Measurements from ENCODE around the gene CAMK1. TPM values are rescaled to one million over a fixed set of nuclear protein-coding genes. Genes with fewer than 3 reads are reported as not detected.

The CAMK1 gene
- total RNA-seq, 1 experiment from 2014 or later: 41.6 TPM

DNA sequence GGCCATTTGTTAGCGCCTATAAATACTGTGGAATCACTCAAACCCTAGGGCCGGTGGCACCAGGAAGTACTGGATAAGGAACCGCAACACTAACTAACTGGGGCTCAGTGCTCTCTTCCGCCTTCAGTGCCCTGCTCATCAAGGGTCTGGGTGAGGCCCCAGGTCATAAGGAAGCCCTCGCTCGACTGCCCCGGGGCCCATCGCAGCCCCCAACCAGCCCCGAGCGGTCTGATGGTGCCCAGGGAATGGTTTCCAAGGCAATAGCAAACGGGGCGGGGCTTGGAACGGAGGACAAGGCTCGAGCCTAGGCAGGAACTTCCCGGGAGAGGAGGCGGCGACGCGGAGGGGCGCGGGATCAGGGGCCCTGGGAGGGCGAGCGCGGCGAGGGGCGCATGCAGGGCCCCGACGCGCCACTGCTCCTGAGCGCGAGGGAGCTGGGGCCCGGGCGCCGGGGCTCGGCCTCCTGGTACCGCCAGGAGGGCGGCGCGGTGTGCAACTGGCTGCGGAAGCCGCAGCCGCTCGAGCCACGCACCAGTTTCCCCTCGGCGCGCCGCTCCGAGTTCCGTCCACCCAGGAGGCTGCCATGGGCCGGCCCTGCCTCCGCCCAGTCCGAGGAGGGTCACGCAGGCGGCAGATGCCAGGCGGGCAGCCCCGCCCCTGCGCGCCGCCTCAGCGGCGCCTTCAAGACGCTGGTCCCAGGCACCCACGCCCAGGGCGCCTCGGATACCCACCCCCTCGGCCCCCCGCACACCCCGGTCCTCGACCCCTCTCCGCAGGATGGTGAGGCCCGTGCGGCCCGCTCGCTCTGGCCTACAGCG is 40.1 kb upstream of the CAMK1 start, which contains the start of gene TTLL3:
TSS of gene TTLL3 (plus strand) at position 648 of the 818 bp plus-strand sequence. CDS start 400 bp downstream, outside the sequence.
- Histone ChIP-seq H3K36me3 (ENCODE audit: insufficient read depth, low read length) (peaks cover 22% of the 10 kb centered on the region; the same call in 1 of the 2 replicates), H3K27ac (ENCODE audit: low read length) (peak within 1 kb of the TSS; percentile 69), H3K4me2 (ENCODE audit: low read depth, low read length, poor library complexity, severe bottlenecking) (peak within 1 kb of the TSS; percentile 65), H3K9ac (ENCODE audit: low read length) (peak within 1 kb of the TSS; percentile 67), H3K9me2 (replicated peaks; ENCODE audit: insufficient read depth, low read length) (no peaks in the 10 kb centered on the region), H3K4me3 (ENCODE audit: low read length) (peak within 1 kb of the TSS; percentile 50), H2AFZ (ENCODE audit: low read length) (0 out of 2 replicates have a peak within 1 kb of the TSS, but pooled peaks have one; percentile 10), H3K27me3 (ENCODE audit: low read length) (no peaks in the 10 kb centered on the region), H3K9me3 (ENCODE audit: low read length) (no peaks in the 10 kb centered on the region), H3K4me1 (ENCODE audit: low read length) (peaks cover 16% of the 10 kb centered on the region), H4K20me1 (ENCODE audit: insufficient read depth, low read depth, low read length) (no peaks in the 10 kb centered on the region), H3K79me2 (ENCODE audit: low read length) (no peaks in the 10 kb centered on the region)
- peak; percentile 72 for DNase-seq

DNA sequence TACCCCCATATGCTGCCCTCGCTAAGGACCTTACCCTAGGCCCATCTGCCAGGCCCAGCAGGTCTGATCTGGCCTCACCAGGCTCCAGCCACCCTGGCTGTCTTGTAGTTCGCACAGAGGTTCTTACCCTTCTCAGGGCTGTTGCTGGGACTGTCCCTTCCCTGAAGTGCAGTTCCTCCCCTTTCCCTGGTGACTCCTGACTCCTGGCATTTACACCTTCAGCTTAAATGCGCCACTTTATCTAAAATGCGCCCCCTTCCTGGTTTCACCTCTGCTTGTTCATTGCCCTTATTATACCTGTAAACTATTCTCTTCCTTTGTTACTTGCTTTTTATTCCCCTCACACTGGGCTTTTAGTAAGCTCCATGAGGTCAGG is 39.5 kb upstream of the CAMK1 start:
- peak overlapping the region; percentile 69 for H3K27ac ChIP-seq (ENCODE audit: low read length)
- H3K9me2 ChIP-seq (replicated peaks; ENCODE audit: insufficient read depth, low read length): no peaks in the 10 kb centered on the region
- no peaks in the 10 kb centered on the region for H3K9me3 ChIP-seq (ENCODE audit: low read length)
- H3K4me1 ChIP-seq (ENCODE audit: low read length): peaks cover 16% of the 10 kb centered on the region
- H3K36me3 ChIP-seq (ENCODE audit: insufficient read depth, low read length): peaks cover 28% of the 10 kb centered on the region; the same call in 1 of the 2 replicates
- DNase-seq: no peak
- H3K79me2 ChIP-seq (ENCODE audit: low read length): no peaks in the 10 kb centered on the region
- H4K20me1 ChIP-seq (ENCODE audit: insufficient read depth, low read depth, low read length): no peaks in the 10 kb centered on the region
- H3K9ac ChIP-seq (ENCODE audit: low read length): peak overlapping the region; percentile 67
- 0 out of 2 replicates have a peak overlapping the region, but pooled peaks have one; percentile 10 for H2AFZ ChIP-seq (ENCODE audit: low read length)
- H3K27me3 ChIP-seq (ENCODE audit: low read length): no peaks in the 10 kb centered on the region
- H3K4me2 ChIP-seq (ENCODE audit: low read depth, low read length, poor library complexity, severe bottlenecking): peak overlapping the region; percentile 65
- H3K4me3 ChIP-seq (ENCODE audit: low read length): peak overlapping the region; percentile 50

DNA sequence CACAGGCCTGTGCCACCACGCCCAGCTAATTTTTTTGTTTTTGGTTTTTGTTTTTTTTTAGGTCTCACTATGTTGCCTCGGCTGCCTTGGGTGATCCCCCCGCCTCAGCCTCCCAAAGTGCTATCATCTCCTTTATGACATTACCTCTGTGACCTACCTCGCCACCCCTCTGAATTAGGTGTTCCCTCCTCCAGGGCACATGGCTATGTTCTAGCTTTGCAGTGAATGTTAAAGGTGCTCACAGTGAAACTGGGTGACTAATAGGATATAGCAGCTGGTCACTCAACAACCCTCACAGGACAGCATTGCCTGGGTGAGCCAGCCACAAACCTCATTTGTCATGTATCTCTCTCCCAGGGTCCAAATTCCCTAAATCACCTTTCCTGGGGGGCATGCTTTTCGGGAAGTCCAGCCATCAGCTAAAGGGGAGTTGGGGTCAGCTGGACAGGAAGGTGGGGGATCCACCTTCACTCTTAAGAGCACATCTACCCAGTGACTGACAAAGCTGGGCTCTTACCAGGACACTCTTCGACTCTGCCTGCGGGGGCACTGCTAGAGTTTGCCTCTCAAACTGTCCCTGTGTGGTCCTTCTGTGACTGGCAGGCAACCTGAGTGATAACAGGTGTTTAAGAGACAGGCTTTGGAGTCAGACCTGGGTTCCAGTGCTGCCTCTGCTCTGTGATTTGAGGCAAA is 38.7 kb upstream of the CAMK1 start:
- Histone ChIP-seq H3K79me2 (ENCODE audit: low read length) (no peaks in the 10 kb centered on the region), H3K9me3 (ENCODE audit: low read length) (no peaks in the 10 kb centered on the region), H3K4me1 (ENCODE audit: low read length) (peaks cover 16% of the 10 kb centered on the region), H3K27ac (ENCODE audit: low read length) (peak overlapping the region; percentile 69), H4K20me1 (ENCODE audit: insufficient read depth, low read depth, low read length) (no peaks in the 10 kb centered on the region), H3K36me3 (ENCODE audit: insufficient read depth, low read length) (peaks cover 35% of the 10 kb centered on the region; the same call in 1 of the 2 replicates), H2AFZ (ENCODE audit: low read length) (no peak overlapping the region), H3K4me3 (ENCODE audit: low read length) (no peak overlapping the region), H3K27me3 (ENCODE audit: low read length) (no peaks in the 10 kb centered on the region), H3K9ac (ENCODE audit: low read length) (no peak overlapping the region), H3K9me2 (replicated peaks; ENCODE audit: insufficient read depth, low read length) (no peaks in the 10 kb centered on the region), H3K4me2 (ENCODE audit: low read depth, low read length, poor library complexity, severe bottlenecking) (no peak overlapping the region)
- DNase-seq: peak; percentile 78

DNA sequence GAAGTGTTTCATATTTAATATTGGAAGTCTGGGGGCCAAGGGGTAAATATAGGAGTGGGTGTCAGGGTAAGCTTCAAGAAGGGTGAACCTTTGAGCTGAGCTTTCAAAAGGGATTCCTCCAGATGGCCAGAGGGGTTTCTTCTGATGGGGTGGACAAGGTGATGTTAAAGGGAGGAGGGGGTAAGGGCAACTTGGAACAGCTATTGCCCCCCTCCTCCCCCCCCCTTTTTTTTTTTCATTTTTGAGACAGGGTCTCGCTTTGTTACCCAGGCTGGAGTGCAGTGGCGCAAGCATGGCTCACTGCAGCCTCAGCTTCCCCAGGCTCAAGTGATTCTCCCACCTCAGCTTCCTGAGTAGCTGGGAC is 38.2 kb upstream of the CAMK1 start:
- Histone ChIP-seq H3K9ac (ENCODE audit: low read length) (no peak overlapping the region), H3K9me3 (ENCODE audit: low read length) (no peaks in the 10 kb centered on the region), H2AFZ (ENCODE audit: low read length) (no peak overlapping the region), H3K4me2 (ENCODE audit: low read depth, low read length, poor library complexity, severe bottlenecking) (no peak overlapping the region), H4K20me1 (ENCODE audit: insufficient read depth, low read depth, low read length) (no peaks in the 10 kb centered on the region), H3K4me3 (ENCODE audit: low read length) (no peak overlapping the region), H3K27me3 (ENCODE audit: low read length) (no peaks in the 10 kb centered on the region), H3K9me2 (replicated peaks; ENCODE audit: insufficient read depth, low read length) (no peaks in the 10 kb centered on the region), H3K36me3 (ENCODE audit: insufficient read depth, low read length) (peaks cover 35% of the 10 kb centered on the region; the same call in 1 of the 2 replicates), H3K27ac (ENCODE audit: low read length) (no peak overlapping the region), H3K79me2 (ENCODE audit: low read length) (no peaks in the 10 kb centered on the region), H3K4me1 (ENCODE audit: low read length) (peaks cover 16% of the 10 kb centered on the region)
- DNase-seq: no peak

DNA sequence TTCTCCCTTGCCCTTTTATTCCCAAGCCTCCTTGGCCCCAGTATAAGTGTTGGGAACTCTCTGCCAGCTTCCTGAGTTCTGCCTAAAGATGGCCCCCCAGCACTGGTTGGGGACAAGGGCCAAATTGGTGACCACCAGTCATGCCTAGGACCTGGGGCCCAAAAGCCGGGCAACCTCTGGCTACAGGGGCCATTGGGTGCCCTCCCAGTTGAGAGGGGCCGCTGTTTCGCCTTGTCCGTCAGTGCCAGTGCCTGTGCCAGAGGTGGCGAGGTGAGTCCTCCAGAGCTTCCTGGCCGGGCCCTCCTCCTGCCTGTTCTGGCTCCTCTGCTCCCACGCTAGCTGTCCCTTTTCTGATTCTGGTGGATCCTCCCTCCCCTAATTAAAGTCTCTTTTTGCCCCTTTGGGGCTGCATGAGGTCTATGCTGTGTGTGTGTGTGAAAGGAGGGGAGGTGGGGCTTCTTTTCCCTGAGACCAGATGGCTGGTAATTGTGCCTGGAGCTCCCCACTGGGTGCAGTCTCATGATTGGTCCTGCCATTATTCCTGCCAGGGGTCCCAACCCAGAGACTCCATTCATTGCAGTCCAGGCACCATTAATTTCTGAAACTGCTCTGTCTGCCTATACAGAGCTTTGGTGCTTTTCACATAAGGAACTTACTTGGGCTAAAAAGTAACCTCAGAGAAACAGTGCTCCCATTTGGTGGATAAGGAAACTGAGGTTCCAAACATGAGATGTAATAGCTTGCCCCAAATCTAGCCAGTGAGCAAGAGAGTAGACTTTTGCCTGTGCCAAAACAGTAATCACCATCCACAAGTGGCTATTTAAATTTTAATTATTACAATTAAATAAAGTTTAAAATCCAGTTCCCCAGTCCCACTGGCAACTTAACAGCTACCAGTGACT is 37.2 kb upstream of the CAMK1 start:
- peaks cover 16% of the 10 kb centered on the region for H3K4me1 ChIP-seq (ENCODE audit: low read length)
- peaks cover 33% of the 10 kb centered on the region; the same call in 1 of the 2 replicates for H3K36me3 ChIP-seq (ENCODE audit: insufficient read depth, low read length)
- H3K4me2 ChIP-seq (ENCODE audit: low read depth, low read length, poor library complexity, severe bottlenecking): no peak overlapping the region
- H3K9me2 ChIP-seq (replicated peaks; ENCODE audit: insufficient read depth, low read length): no peaks in the 10 kb centered on the region
- no peaks in the 10 kb centered on the region for H3K27me3 ChIP-seq (ENCODE audit: low read length)
- H3K4me3 ChIP-seq (ENCODE audit: low read length): no peak overlapping the region
- no peak overlapping the region for H3K27ac ChIP-seq (ENCODE audit: low read length)
- H2AFZ ChIP-seq (ENCODE audit: low read length): no peak overlapping the region
- no peak for DNase-seq
- no peaks in the 10 kb centered on the region for H3K9me3 ChIP-seq (ENCODE audit: low read length)
- no peak overlapping the region for H3K9ac ChIP-seq (ENCODE audit: low read length)
- no peaks in the 10 kb centered on the region for H3K79me2 ChIP-seq (ENCODE audit: low read length)
- no peaks in the 10 kb centered on the region for H4K20me1 ChIP-seq (ENCODE audit: insufficient read depth, low read depth, low read length)

DNA sequence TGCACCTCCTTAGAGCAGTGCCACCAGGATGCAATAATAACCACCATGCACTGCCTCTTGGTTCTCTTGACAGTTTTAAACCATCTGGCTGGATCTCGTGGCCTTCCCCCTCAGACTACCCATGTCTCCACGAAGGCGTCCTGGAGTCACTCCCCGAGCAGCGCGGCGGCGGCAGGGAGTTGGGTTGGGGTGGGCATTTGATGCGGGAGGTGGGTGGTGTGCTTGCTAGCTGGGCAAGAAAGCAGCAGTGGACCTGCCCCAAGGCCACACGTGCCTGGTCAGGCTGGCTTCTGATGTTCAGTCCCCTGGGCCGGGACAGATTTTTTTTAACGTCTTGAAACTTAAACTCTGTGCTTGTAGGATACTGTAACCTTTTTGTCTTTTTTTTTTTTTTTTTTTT is 36.4 kb upstream of the CAMK1 start:
- Histone ChIP-seq H3K9me3 (ENCODE audit: low read length) (no peaks in the 10 kb centered on the region), H3K27me3 (ENCODE audit: low read length) (no peaks in the 10 kb centered on the region), H3K9me2 (replicated peaks; ENCODE audit: insufficient read depth, low read length) (no peaks in the 10 kb centered on the region), H3K4me1 (ENCODE audit: low read length) (peaks cover 16% of the 10 kb centered on the region), H3K36me3 (ENCODE audit: insufficient read depth, low read length) (peaks cover 39% of the 10 kb centered on the region; the same call in 1 of the 2 replicates), H2AFZ (ENCODE audit: low read length) (no peak overlapping the region), H3K4me2 (ENCODE audit: low read depth, low read length, poor library complexity, severe bottlenecking) (no peak overlapping the region), H3K27ac (ENCODE audit: low read length) (no peak overlapping the region), H3K9ac (ENCODE audit: low read length) (no peak overlapping the region), H4K20me1 (ENCODE audit: insufficient read depth, low read depth, low read length) (no peaks in the 10 kb centered on the region), H3K4me3 (ENCODE audit: low read length) (no peak overlapping the region), H3K79me2 (ENCODE audit: low read length) (no peaks in the 10 kb centered on the region)
- DNase-seq: no peak

DNA sequence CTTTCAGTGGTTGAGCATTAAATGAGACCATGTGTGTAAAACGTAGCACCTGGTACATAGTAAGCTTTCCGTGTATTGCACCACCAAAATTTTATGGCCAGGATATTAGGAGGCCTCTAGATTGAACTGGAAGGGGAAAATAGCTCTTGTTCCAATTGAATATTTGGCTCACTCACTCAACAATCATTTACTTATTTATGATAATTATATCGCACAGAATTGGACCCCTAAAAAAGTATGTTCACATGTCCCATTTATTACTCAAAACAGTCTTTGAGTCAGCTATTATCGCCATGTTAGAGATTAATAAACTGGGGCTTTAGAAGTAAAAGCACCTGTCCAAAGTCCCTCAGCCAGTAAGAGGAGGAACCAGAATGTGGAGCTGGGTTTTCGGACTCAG is 35.2 kb upstream of the CAMK1 start:
- Histone ChIP-seq H3K4me3 (ENCODE audit: low read length) (no peak overlapping the region), H3K9me2 (replicated peaks; ENCODE audit: insufficient read depth, low read length) (no peaks in the 10 kb centered on the region), H3K9me3 (ENCODE audit: low read length) (no peaks in the 10 kb centered on the region), H3K79me2 (ENCODE audit: low read length) (0 out of 2 replicates have a peak, but pooled peaks cover 2% of the 10 kb centered on the region), H3K27ac (ENCODE audit: low read length) (no peak overlapping the region), H3K4me1 (ENCODE audit: low read length) (peaks cover 16% of the 10 kb centered on the region), H3K4me2 (ENCODE audit: low read depth, low read length, poor library complexity, severe bottlenecking) (no peak overlapping the region), H4K20me1 (ENCODE audit: insufficient read depth, low read depth, low read length) (0 out of 2 replicates have a peak, but pooled peaks cover 4% of the 10 kb centered on the region), H3K27me3 (ENCODE audit: low read length) (no peaks in the 10 kb centered on the region), H3K36me3 (ENCODE audit: insufficient read depth, low read length) (peaks cover 47% of the 10 kb centered on the region), H3K9ac (ENCODE audit: low read length) (no peak overlapping the region), H2AFZ (ENCODE audit: low read length) (no peak overlapping the region)
- no peak for DNase-seq
